Measurements from ENCODE around the gene CYP3A4. TPM values are rescaled to one million over a fixed set of nuclear protein-coding genes. Genes with fewer than 3 reads are reported as not detected.
"Not testable (repeated sequence)": the region's sequence is repeated elsewhere in the genome, so short reads cannot be mapped to it uniquely, and the experiment has no call there.

CYP3A4 gene
- total and polyA plus RNA-seq, 2 donors from 2014 or later, result 0.37 TPM; not detected in 1

DNA sequence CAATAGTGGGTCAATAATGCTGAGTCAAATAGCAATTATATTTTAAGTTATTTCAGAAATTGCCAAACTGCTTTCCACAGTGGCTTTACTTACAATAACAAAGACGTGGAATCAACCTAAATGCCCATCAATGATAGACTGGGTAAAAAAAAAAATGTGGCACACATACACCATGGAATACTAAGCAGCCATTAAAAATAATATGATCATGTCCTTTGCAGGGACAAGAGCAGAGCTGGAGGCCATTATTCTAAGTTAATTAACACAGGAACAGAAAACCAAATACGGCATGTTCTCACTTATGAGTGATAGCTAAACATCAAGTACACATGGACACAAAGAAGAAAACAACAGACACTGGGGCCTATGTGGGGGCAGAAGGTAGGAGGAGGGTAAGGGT, 15.0 kb upstream of the CYP3A4 start:
- intact Hi-C loops (cut with DNase I), result no loop called here
- no peak overlapping the region for H3K9ac ChIP-seq (ENCODE audit: low read length in 3 of 3)
- FAIRE-seq (no peak), DNase-seq (no peak)
- peaks cover 0 to 3% (median 0%) of the 10 kb centered on the region in 3 donors for H3K4me1 ChIP-seq (ENCODE audit: control insufficient read depth in 2 of 3, insufficient read depth in 2 of 3, low read depth in 1 of 3, low read length in 3 of 3)
- TF ChIP-seq CTCF (IDR thresholded peaks at IDR 0.05; ENCODE audit: borderline replicate concordance, extremely low read depth, insufficient read depth), result no peak
- H3K27me3 ChIP-seq (ENCODE audit: control insufficient read depth, insufficient read depth, low read length), result no peaks in the 10 kb centered on the region
- H3K36me3 ChIP-seq (ENCODE audit: control insufficient read depth in 2 of 3, insufficient read depth in 3 of 3, low read length in 3 of 3), result no peaks in the 10 kb centered on the region
- H3K4me3 ChIP-seq (ENCODE audit: low read length in 3 of 3), result no peak overlapping the region
- no peak overlapping the region for H3K27ac ChIP-seq (ENCODE audit: low read depth in 2 of 2, low read length in 2 of 2)
- no peaks in the 10 kb centered on the region for H3K9me3 ChIP-seq (ENCODE audit: control insufficient read depth in 2 of 3, insufficient read depth in 1 of 3, low read length in 3 of 3)

GRCh38 chr7:99795864-99796263, 11.9 kb upstream of the CYP3A4 start:
- H3K4me1 ChIP-seq (ENCODE audit: control insufficient read depth in 2 of 3, insufficient read depth in 2 of 3, low read depth in 1 of 3, low read length in 3 of 3); H3K9ac ChIP-seq (ENCODE audit: low read length in 3 of 3); DNase-seq: not testable (repeated sequence)

DNA sequence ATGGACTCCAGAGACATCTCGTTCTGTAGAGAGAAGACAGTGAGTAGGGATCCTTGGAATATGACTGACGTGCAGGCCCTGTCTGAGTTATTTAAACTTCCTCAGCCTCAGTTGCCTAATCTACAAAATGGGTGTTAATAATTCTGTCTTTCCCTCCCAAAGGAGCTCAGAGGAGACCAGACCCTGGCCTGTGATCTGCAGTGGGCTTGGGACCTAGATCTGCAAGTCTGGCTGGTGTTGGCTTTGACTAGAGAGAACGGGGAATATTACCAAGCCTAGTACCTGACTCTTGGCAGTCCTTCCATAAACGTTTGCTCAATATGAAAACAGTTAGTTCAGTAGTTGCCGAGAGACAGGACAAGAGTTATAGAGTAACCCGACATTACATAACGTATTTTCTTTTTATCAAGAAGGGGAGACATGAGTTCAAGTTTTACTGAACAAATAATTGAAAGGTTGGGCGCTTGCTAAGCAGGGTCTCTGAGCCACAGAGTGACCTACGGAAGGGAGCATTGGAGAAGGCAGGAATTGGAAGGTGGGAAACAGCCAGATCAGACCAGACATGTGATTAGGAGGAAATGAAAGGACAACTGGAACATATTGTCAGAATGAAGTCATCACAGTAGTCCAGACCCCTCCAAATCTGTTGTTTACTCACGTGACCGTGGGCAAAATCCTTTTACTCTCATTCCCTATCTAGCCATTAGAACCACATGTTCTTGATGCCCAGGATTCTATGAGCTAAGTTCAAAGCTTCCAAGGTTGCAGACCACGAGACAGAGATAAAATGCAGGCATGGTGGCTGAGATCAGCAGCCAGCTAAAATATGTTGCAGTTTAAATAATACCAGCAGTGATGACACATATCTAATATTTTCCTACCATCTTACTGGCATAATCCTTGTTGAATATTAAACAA, 10.9 kb upstream of the CYP3A4 start:
- no peak overlapping the region for H3K4me3 ChIP-seq (ENCODE audit: low read length in 3 of 3)
- H3K36me3 ChIP-seq (ENCODE audit: control insufficient read depth in 2 of 3, insufficient read depth in 3 of 3, low read length in 3 of 3), result no peaks in the 10 kb centered on the region
- TF ChIP-seq CTCF (IDR thresholded peaks at IDR 0.05; ENCODE audit: borderline replicate concordance, extremely low read depth, insufficient read depth), result no peak
- no peak for DNase-seq
- H3K4me1 ChIP-seq (ENCODE audit: control insufficient read depth in 2 of 3, insufficient read depth in 2 of 3, low read depth in 1 of 3, low read length in 3 of 3), result peaks cover 0 to 10% (median 7%) of the 10 kb centered on the region in 3 donors
- H3K27me3 ChIP-seq (ENCODE audit: control insufficient read depth, insufficient read depth, low read length), result no peaks in the 10 kb centered on the region
- FAIRE-seq, result no peak
- H3K9ac ChIP-seq (ENCODE audit: low read length in 3 of 3), result no peak overlapping the region
- intact Hi-C loops (cut with DNase I), result no loop called here
- H3K9me3 ChIP-seq (ENCODE audit: control insufficient read depth in 2 of 3, insufficient read depth in 1 of 3, low read length in 3 of 3), result no peaks in the 10 kb centered on the region
- H3K27ac ChIP-seq (ENCODE audit: low read depth in 2 of 2, low read length in 2 of 2), result peak overlapping the region; percentile 45 to 77

More at GRCh38 chr7:99795864-99796263, 11.9 kb upstream of the CYP3A4 start:
- H3K27ac ChIP-seq (ENCODE audit: low read depth in 2 of 2, low read length in 2 of 2); H3K9me3 ChIP-seq (ENCODE audit: control insufficient read depth in 2 of 3, insufficient read depth in 1 of 3, low read length in 3 of 3); FAIRE-seq; intact Hi-C loops (cut with DNase I); H3K4me3 ChIP-seq (ENCODE audit: low read length in 3 of 3); H3K36me3 ChIP-seq (ENCODE audit: control insufficient read depth in 2 of 3, insufficient read depth in 3 of 3, low read length in 3 of 3); H3K27me3 ChIP-seq (ENCODE audit: control insufficient read depth, insufficient read depth, low read length): not testable (repeated sequence)

- Histone ChIP-seq H3K9ac (ENCODE audit: low read length in 3 of 3) (no peak overlapping the region), H3K27me3 (ENCODE audit: control insufficient read depth, insufficient read depth, low read length) (no peaks in the 10 kb centered on the region), H3K4me1 (ENCODE audit: control insufficient read depth in 2 of 3, insufficient read depth in 2 of 3, low read depth in 1 of 3, low read length in 3 of 3) (peaks cover 0 to 10% (median 7%) of the 10 kb centered on the region in 3 donors), H3K4me3 (ENCODE audit: low read length in 3 of 3) (no peak overlapping the region), H3K9me3 (ENCODE audit: control insufficient read depth in 2 of 3, insufficient read depth in 1 of 3, low read length in 3 of 3) (no peaks in the 10 kb centered on the region), H3K27ac (ENCODE audit: low read depth in 2 of 2, low read length in 2 of 2) (no peak overlapping the region), H3K36me3 (ENCODE audit: control insufficient read depth in 2 of 3, insufficient read depth in 3 of 3, low read length in 3 of 3) (no peaks in the 10 kb centered on the region)
- FAIRE-seq (no peak), DNase-seq (no peak)
- intact Hi-C loops (cut with DNase I), result no loop called here
- TF ChIP-seq CTCF (IDR thresholded peaks at IDR 0.05; ENCODE audit: borderline replicate concordance, extremely low read depth, insufficient read depth), result no peak
Measured at GRCh38 chr7:99793443-99793842, 9.5 kb upstream of the CYP3A4 start.
